GM19328 (cell line): ENCODE results near the gene RNF213.
"Not testable (repeated sequence)": the region's sequence is repeated elsewhere in the genome, so short reads cannot be mapped to it uniquely, and the experiment has no call there.

Source experiments
- ATAC-seq: cut with Tn5 transposase; IDR thresholded peaks from one replicate; pipeline ENCODE4 v1.9.1; 2021; ENCODE audit warnings: mild to moderate bottlenecking, moderate library complexity; ENCODE audit not compliant: unreplicated experiment

The RNF213 gene

GRCh38 chr17:80316927-80317705 is 56.5 kb downstream of the RNF213 start:
- ATAC-seq: no peak

DNA sequence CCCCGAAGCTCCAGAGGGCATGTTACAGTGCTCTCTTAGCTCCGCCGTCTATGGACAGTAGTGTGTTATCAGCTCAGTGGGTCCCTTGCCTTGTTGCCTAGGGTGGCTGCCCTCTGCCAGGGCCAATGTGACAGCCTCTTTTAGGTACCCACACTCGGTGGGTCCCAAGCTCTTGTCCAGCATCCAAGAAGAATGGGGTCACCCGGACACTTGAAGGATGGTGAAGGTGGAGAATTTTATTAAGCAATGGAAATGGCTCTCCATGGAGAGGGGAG is 57.0 kb downstream of the RNF213 start:
- ATAC-seq: no peak

- no peak for ATAC-seq
Observed at GRCh38 chr17:80318166-80318565, 57.5 kb downstream of the RNF213 start.

- no peak for ATAC-seq
Observed at GRCh38 chr17:80319262-80319998, 58.8 kb downstream of the RNF213 start.

GRCh38 chr17:80319999-80320344 is 59.3 kb downstream of the RNF213 start:
- ATAC-seq: no peak

- no peak for ATAC-seq
Observed at GRCh38 chr17:80320496-80320895, 59.8 kb downstream of the RNF213 start.

- ATAC-seq: no peak
Observed at GRCh38 chr17:80322864-80323263, 62.2 kb downstream of the RNF213 start.

DNA sequence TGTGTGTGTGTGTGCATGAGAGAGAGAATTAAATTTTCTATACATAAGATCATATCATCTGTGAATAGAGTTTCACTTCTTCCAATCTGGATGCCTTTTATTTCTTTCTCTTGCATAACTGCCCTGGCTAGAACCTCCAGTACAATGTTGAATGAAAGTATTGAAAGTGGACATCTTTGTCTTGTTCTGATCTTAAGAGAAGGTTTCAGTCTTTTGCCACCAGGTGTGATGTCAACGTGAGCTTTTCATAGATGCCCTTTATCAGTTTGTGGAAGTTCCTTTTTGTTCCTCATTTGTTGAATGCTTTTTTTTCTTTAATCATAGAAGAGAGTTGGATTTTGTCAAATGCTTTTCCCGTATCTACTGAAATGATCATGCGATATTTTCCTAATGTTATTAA is 63.3 kb downstream of the RNF213 start:
- ATAC-seq: no peak

DNA sequence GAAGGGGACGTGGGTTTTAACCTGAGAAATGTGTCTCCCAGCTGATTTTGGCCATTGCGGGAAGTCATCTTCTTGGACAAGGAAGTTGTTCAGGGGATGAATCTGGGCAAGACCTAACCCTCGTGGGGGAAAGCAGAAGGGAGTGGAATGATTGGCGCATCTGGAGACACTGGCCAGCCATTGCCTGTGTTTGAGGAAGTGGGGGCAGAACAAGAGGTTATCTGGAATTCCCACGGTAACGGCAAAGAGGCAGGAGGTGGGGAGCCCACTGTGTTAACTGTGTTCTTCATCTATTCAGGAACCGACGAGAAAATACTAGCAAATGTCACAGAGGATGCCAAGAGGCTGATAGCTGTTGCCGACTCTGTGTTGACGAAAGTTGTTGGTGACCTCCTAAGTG is 66.9 kb downstream of the RNF213 start:
- ATAC-seq: no peak

DNA sequence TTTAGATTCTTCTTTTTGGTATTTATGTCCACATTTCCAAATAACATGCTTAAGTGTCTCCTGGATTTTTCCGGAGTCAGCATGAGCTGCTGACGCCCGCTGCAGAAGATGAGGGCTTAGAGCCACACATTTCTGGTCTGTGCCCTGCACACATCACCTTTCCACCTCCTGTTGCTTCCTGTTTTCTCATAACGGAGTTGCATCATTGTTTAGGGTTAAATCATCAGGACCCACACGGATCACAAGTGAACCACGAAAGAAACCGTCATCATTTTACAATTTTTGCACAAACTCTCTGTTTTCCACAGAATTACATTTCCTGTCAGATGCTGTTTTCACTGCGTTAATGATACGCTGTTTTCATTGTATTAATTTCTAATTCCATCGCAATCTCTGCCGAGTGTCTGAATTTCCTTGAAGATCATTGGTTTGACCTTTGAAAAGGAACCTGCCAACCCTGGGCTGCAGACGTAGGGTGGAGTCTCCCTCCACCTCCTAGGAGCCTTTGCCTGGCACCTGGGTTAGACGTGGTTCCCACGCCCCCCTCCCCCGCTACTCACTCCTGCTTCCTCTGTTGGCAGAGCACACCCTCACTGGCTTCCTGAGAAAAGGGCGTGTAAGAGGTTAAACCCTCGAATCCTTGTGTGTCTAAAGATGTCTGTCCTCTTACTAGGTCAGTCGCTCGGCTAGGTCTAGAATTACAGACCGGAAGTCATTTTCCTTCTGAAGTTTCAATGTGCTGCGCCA is 68.2 kb downstream of the RNF213 start:
- no peak for ATAC-seq

GRCh38 chr17:80329421-80329820 is 68.8 kb downstream of the RNF213 start:
- ATAC-seq: not testable (repeated sequence)

GRCh38 chr17:80330276-80330675 is 69.6 kb downstream of the RNF213 start:
- no peak for ATAC-seq

- ATAC-seq: not testable (repeated sequence)
Observed at GRCh38 chr17:80330938-80331337, 70.3 kb downstream of the RNF213 start.

- ATAC-seq: no peak
Observed at GRCh38 chr17:80331820-80332219, 71.2 kb downstream of the RNF213 start.

- no peak for ATAC-seq
Observed at GRCh38 chr17:80337195-80337895, 76.7 kb downstream of the RNF213 start.

GRCh38 chr17:80339118-80339517 is 78.5 kb downstream of the RNF213 start:
- no peak for ATAC-seq

DNA sequence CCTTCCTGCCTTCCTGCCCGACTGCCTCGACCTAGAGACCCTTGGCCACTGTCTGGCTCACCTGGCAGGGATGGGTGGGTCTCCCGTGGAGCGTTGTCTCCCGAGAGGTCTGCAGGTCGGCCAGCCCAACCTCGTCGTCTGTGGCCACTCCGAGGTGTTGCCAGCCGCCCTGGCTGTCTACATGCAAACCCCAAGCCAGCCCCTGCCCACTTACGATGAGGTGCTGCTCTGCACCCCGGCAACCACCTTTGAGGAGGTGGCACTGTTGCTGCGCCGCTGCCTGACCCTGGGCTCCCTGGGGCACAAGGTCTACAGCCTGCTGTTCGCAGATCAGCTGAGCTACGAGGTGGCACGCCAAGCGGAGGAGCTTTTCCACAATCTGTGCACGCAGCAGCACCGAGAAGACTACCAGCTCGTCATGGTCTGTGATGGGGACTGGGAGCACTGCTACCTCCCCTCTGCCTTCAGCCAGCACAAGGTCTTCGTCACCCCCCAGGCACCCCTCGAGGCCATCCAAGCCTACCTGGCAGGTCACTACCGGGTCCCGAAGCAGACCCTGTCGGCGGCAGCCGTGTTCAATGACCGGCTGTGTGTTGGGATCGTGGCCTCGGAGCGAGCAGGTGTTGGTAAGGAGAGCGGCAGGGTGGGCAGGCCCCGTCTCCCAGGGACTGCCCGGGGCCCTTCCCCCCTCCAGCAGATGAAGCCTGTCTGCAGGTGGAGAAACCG is 79.2 kb downstream of the RNF213 start:
- no peak for ATAC-seq

GRCh38 chr17:80345321-80345720 is 84.7 kb downstream of the RNF213 start:
- ATAC-seq: no peak

GRCh38 chr17:80345841-80346497 is 85.3 kb downstream of the RNF213 start:
- ATAC-seq: no peak
